ENCODE measurements around the gene ABTB1. TPM values are rescaled to one million over a fixed set of nuclear protein-coding genes. Genes with fewer than 3 reads are reported as not detected.

The ABTB1 gene
- total and polyA plus RNA-seq, 12 donors: 2.8 to 96.0 (median 32.2) TPM

DNA sequence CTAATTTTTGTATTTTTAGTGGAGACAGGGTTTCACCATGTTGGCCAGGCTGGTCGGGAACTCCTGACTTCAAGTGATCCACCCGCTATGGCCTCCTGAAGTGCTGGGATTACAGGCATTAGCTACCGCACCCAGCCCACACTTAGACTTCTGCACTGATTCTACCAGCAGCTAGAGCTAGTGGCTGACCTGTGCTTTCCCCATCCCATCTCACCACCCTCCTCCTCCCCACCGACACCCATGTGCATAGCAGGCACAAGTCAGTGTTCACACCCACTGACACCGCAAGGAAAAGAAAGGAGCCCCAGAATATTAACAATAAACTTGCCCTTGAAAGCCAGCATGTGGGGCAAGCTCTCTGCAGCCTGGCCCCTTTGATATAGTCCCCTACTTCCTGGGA, 11.2 kb upstream of the ABTB1 start:
- 92 to 98% (median 96%) methylated on average over 5 of the region's 5 CpGs for WGBS, 4 donors
- peaks cover 0 to 5% of the 10 kb centered on the region in 2 donors for H3K4me1 ChIP-seq (replicated peaks in 1 of 2)
- TF ChIP-seq, protein P1, sequence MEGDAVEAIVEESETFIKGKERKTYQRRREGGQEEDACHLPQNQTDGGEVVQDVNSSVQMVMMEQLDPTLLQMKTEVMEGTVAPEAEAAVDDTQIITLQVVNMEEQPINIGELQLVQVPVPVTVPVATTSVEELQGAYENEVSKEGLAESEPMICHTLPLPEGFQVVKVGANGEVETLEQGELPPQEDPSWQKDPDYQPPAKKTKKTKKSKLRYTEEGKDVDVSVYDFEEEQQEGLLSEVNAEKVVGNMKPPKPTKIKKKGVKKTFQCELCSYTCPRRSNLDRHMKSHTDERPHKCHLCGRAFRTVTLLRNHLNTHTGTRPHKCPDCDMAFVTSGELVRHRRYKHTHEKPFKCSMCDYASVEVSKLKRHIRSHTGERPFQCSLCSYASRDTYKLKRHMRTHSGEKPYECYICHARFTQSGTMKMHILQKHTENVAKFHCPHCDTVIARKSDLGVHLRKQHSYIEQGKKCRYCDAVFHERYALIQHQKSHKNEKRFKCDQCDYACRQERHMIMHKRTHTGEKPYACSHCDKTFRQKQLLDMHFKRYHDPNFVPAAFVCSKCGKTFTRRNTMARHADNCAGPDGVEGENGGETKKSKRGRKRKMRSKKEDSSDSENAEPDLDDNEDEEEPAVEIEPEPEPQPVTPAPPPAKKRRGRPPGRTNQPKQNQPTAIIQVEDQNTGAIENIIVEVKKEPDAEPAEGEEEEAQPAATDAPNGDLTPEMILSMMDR (IDR thresholded peaks at IDR 0.05): no peak
- no peak for DNase-seq
- no peaks in the 10 kb centered on the region for H3K9me3 ChIP-seq (replicated peaks in 1 of 3)
- H3K4me3 ChIP-seq: no peak overlapping the region
- H3K36me3 ChIP-seq (replicated peaks in 1 of 2): no peaks in the 10 kb centered on the region
- no peaks in the 10 kb centered on the region for H3K27me3 ChIP-seq
- intact Hi-C loops (cut with DNase I): no loop called here
- no peak overlapping the region for H3K27ac ChIP-seq

DNA sequence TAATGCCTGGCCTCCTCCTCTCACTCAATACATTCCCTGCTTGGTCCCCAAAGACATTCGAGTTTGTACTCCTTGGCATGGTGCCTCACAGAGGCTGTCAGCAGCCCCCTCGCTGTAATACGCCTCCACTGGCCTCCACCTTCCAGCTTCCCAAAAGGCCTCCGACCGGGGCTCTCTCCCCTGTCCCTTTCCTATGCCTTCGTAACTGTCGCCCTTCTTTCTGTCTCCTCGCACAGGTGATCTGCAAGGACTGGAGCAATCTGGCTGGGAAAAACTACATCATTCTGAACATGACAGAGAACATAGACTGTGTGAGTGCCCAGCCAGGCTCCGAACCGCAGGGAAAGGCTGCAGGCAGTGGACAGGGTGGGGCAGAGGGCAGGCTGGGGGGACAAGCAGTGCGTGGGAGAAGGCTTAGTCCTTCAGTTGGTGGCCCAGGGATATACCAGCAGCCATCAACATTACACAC, 10.7 kb upstream of the ABTB1 start:
- H3K9me3 ChIP-seq (replicated peaks in 1 of 3): no peaks in the 10 kb centered on the region
- no peak overlapping the region for H3K27ac ChIP-seq
- intact Hi-C loops (cut with DNase I): no loop called here
- peaks cover 0 to 5% of the 10 kb centered on the region in 2 donors for H3K4me1 ChIP-seq (replicated peaks in 1 of 2)
- H3K4me3 ChIP-seq: no peak overlapping the region
- WGBS, 4 donors: 77 to 90% (median 82%) methylated on average over 11 of the region's 11 CpGs
- no peaks in the 10 kb centered on the region for H3K27me3 ChIP-seq
- TF ChIP-seq, protein P1 (IDR thresholded peaks at IDR 0.05): no peak
- no peak for TF ChIP-seq POLR2A (IDR thresholded peaks at IDR 0.05)
- no peak for DNase-seq
- H3K36me3 ChIP-seq (replicated peaks in 1 of 2): no peaks in the 10 kb centered on the region

DNA sequence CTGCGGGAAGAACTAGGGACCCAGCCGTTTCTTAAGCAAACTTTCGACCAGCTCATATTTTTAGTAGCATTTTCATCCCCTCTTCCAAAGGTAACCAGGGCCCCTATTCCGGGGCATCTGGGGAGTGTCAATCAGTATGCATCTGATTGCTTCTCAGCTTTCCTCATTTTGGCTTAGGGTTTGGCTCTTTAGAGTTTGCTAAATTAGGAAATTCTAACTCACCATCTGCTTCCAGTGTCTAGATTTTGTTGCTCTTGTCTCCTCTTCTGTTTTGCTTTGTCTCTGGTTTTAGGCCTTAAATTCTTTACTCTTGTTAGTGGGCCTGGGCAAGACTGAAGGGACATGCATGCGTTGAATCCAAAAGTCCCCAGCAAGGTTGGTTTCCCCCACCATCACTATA, 9.6 kb upstream of the ABTB1 start:
- Histone ChIP-seq H3K27ac (no peak overlapping the region), H3K4me1 (replicated peaks in 1 of 2) (peaks cover 0 to 5% of the 10 kb centered on the region in 2 donors), H3K9me3 (replicated peaks in 1 of 3) (no peaks in the 10 kb centered on the region), H3K27me3 (no peaks in the 10 kb centered on the region), H3K4me3 (no peak overlapping the region), H3K36me3 (replicated peaks in 1 of 2) (no peaks in the 10 kb centered on the region)
- no peak for DNase-seq
- intact Hi-C loops (cut with DNase I): no loop called here
- TF ChIP-seq, protein P1 (IDR thresholded peaks at IDR 0.05): no peak
- TF ChIP-seq POLR2A (IDR thresholded peaks at IDR 0.05): no peak
- WGBS, 4 donors: 84 to 91% (median 86%) methylated on average over 5 of the region's 5 CpGs

DNA sequence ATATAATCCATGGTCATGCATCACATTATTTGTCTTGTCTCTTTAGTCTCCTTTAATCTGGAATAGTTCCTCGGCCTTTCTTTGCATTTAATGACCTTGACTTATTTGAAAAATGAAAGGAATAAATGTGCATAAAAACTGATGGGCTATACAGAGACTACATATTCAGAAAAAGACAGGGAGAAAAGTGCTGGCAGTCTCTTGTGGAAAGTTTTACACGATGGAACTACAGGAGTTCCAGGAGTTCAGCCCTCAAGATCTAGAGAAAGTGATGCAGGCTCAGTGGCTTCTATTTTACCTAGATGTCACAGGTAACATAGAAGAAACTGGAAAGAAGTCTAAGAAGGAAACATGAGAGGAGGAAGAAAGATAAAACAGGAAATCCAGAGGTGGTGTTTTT, 7.6 kb upstream of the ABTB1 start:
- H3K4me3 ChIP-seq: no peak overlapping the region
- intact Hi-C loops (cut with DNase I): no loop called here
- no peaks in the 10 kb centered on the region for H3K27me3 ChIP-seq
- 69 to 72% (median 71%) methylated on average over 2 of the region's 2 CpGs for WGBS, 4 donors
- H3K36me3 ChIP-seq (replicated peaks in 1 of 2): no peaks in the 10 kb centered on the region
- TF ChIP-seq, protein P1 (IDR thresholded peaks at IDR 0.05): no peak
- TF ChIP-seq POLR2A (IDR thresholded peaks at IDR 0.05): no peak
- H3K9me3 ChIP-seq (replicated peaks in 1 of 3): no peaks in the 10 kb centered on the region
- H3K4me1 ChIP-seq (replicated peaks in 1 of 2): no peaks in the 10 kb centered on the region
- DNase-seq: no peak
- no peak overlapping the region for H3K27ac ChIP-seq
